SK-N-SH (cell line): Measurements from ENCODE around the gene PRKACA. TPM values are rescaled to one million over a fixed set of nuclear protein-coding genes. Genes with fewer than 3 reads are reported as not detected.

ENCODE experiments used
- CTCF ChIA-PET: fragments of 300-600, 350-600 bp; formaldehyde crosslinking; extraction: SDS; loops from one replicate; lab custom pipeline; 2021; lab: Yijun Ruan, JAX
- POLR2A ChIA-PET: fragments of 350-600 bp; sonication (Branson Sonifier 250); formaldehyde crosslinking; extraction: SDS; loops from one replicate; lab custom pipeline; 2020; ENCODE audit warnings: antibody characterized with exemption, inconsistent platforms; lab: Yijun Ruan, JAX
- DNase-seq: peaks from one replicate; pipeline ENCODE4 v3.0.0; 2012
- H2AFZ ChIP-seq: fragments of 200-600 bp; sonication (generic); 2 replicates; pipeline ENCODE4 v1.8.1; 2016; ENCODE audit warnings: antibody characterized with exemption, mild to moderate bottlenecking, low read depth
- H3F3A ChIP-seq: fragments of 200-600 bp; sonication (generic); replicated peaks from 2 replicates; pipeline ENCODE3; 2016; ENCODE audit warnings: antibody characterized with exemption, mild to moderate bottlenecking; ENCODE audit not compliant: insufficient read depth
- H3K27ac ChIP-seq, 2 experiments: fragments of 200-500 bp in 1 of 2; fragments of 200-600 bp in 1 of 2; sonication (Bioruptor generic) in 1 of 2; sonication (generic), shearing (Covaris generic) in 1 of 2; 2 replicates each; pipeline versions ENCODE4 v1.5.1 to v1.6.1; 2014 to 2016; ENCODE audit warnings: low read depth in 2 of 2, inconsistent platforms in 1 of 2, low read length in 1 of 2, mild to moderate bottlenecking in 1 of 2, mixed read lengths in 1 of 2
- H3K27me3 ChIP-seq: fragments of 200-600 bp; sonication (generic), shearing (Covaris generic); 2 replicates; pipeline ENCODE4 v1.6.1; 2016; ENCODE audit warnings: mixed run types; ENCODE audit not compliant: insufficient read depth
- H3K36me3 ChIP-seq, 2 experiments: fragments of 200-500 bp in 1 of 2; fragments of 200-600 bp in 1 of 2; sonication (Bioruptor generic) in 1 of 2; sonication (generic) in 1 of 2; replicated peaks in 1 of 2; 2 replicates each; pipeline versions ENCODE3 to v1.5.1; 2014 to 2016; ENCODE audit warnings: low read length in 1 of 2, mild to moderate bottlenecking in 1 of 2; ENCODE audit not compliant: insufficient read depth in 2 of 2, control insufficient read depth in 1 of 2
- H3K4me1 ChIP-seq, 2 experiments: fragments of 200-500 bp in 1 of 2; fragments of 200-600 bp in 1 of 2; sonication (Bioruptor generic) in 1 of 2; sonication (generic), shearing (Covaris generic) in 1 of 2; 2 replicates each; pipeline versions ENCODE4 v1.5.1 to v1.6.1; 2014 to 2016; ENCODE audit warnings: low read depth in 1 of 2, low read length in 1 of 2, mixed run types in 1 of 2; ENCODE audit not compliant: insufficient read depth in 2 of 2, control insufficient read depth in 1 of 2
- H3K4me2 ChIP-seq: fragments of 200-600 bp; sonication (generic), shearing (Covaris generic); 2 replicates; pipeline ENCODE4 v1.6.1; 2017; ENCODE audit warnings: mixed run types
- H3K4me3 ChIP-seq, 2 experiments: fragments of 200-500 bp in 1 of 2; fragments of 200-600 bp in 1 of 2; sonication (Bioruptor generic) in 1 of 2; sonication (generic), shearing (Covaris generic) in 1 of 2; 2 replicates each; pipeline versions ENCODE4 v1.5.1 to v1.8.1; 2014 to 2016; ENCODE audit warnings: low read depth in 2 of 2, inconsistent platforms in 1 of 2, low read length in 1 of 2, mild to moderate bottlenecking in 1 of 2, mixed read lengths in 1 of 2, moderate library complexity in 1 of 2
- H3K79me2 ChIP-seq: fragments of 200-600 bp; sonication (generic); 2 replicates; pipeline ENCODE4 v1.8.1; 2017; ENCODE audit warnings: mild to moderate bottlenecking; ENCODE audit not compliant: insufficient read depth
- H3K9ac ChIP-seq: fragments of 200-600 bp; sonication (generic); 2 replicates; pipeline ENCODE4 v1.6.1; 2017; ENCODE audit warnings: mixed run types
- H3K9me2 ChIP-seq: fragments of 200-600 bp; sonication (generic); 2 replicates; pipeline ENCODE4 v1.6.1; 2017; ENCODE audit warnings: mixed run types
- H3K9me3 ChIP-seq: fragments of 200-600 bp; sonication (generic); 2 replicates; pipeline ENCODE4 v1.6.1; 2017; ENCODE audit warnings: mixed run types, mild to moderate bottlenecking, moderate library complexity
- H4K20me1 ChIP-seq: fragments of 200-600 bp; sonication (generic); 2 replicates; pipeline ENCODE4 v1.6.1; 2017; ENCODE audit warnings: mild to moderate bottlenecking, mixed run types; ENCODE audit not compliant: insufficient read depth
- CTCF ChIP-seq: fragments of 200-600 bp; sonication (generic); IDR thresholded peaks from 2 replicates; pipeline ENCODE4 v1.6.1; 2017; ENCODE audit warnings: antibody characterized with exemption, mild to moderate bottlenecking, moderate library complexity
- EP300 ChIP-seq, 2 experiments: IDR thresholded peaks; 2 replicates each; pipeline versions ENCODE4 v1.4.0 to v1.6.1; 2012; ENCODE audit warnings: borderline replicate concordance in 1 of 2, low read depth in 1 of 2, low read length in 1 of 2
- FOXJ3 ChIP-seq: sonication (generic); formaldehyde crosslinking; IDR thresholded peaks from 2 replicates; pipeline ENCODE4 v1.5.1; 2020; ENCODE audit warnings: mild to moderate bottlenecking, missing genetic modification reagents
- FOXM1 ChIP-seq: IDR thresholded peaks from 2 replicates; pipeline ENCODE4 v1.4.0; 2012; ENCODE audit warnings: low read depth, mild to moderate bottlenecking
- MAX ChIP-seq: IDR thresholded peaks from 2 replicates; pipeline ENCODE4 v1.4.0; 2012; ENCODE audit warnings: low read depth
- MXI1 ChIP-seq: IDR thresholded peaks from 2 replicates; pipeline ENCODE4 v1.6.1; 2012; ENCODE audit warnings: mild to moderate bottlenecking, low read depth, low read length, improper control_type of control experiment
- PBX3 ChIP-seq: IDR thresholded peaks from 2 replicates; pipeline ENCODE4; 2012
- POLR2AphosphoS5 ChIP-seq: IDR thresholded peaks from 2 replicates; pipeline ENCODE4 v1.6.1; 2012; ENCODE audit warnings: low read depth, low read length
- RCOR1 ChIP-seq: fragments of 150-350 bp; IDR thresholded peaks from 2 replicates; pipeline ENCODE4 v1.6.1; 2017; ENCODE audit warnings: antibody characterized with exemption, low read length
- REST ChIP-seq: IDR thresholded peaks from 2 replicates; pipeline ENCODE4 v1.6.1; 2012; ENCODE audit warnings: mild to moderate bottlenecking, low read depth, low read length, moderate library complexity
- RXRA ChIP-seq: IDR thresholded peaks from 2 replicates; pipeline ENCODE4 v1.4.0; 2012; ENCODE audit warnings: low read depth, mild to moderate bottlenecking, borderline replicate concordance
- SIN3A ChIP-seq: IDR thresholded peaks from 2 replicates; pipeline ENCODE4 v1.6.1; 2012; ENCODE audit warnings: low read depth, mild to moderate bottlenecking, low read length, moderate library complexity, borderline replicate concordance
- SMC3 ChIP-seq: IDR thresholded peaks from 2 replicates; pipeline ENCODE4 v1.6.1; 2012; ENCODE audit warnings: low read depth, low read length, improper control_type of control experiment
- TCF12 ChIP-seq: IDR thresholded peaks from 2 replicates; pipeline ENCODE4 v1.4.0; 2012
- WGBS: methylation state at CpG from one replicate; pipeline ENCODE4 v1.1.6; 2017; ENCODE audit warnings: low lambda C conversion rate; 5-methylcytosine and 5-hydroxymethylcytosine counted together
- polyA plus RNA-seq, 3 experiments: library from polyadenylated mRNA; depleted of rRNA; stranded (reverse); fragments of >200 nt; gene quantifications; 2 replicates each; pipeline ENCODE4 v1.2.3, GENCODE V29; 2012

Gene PRKACA
- polyA plus RNA-seq, 1 of the 3 experiments (the other 2 are of a cell fraction): 48.4 TPM

GRCh38 chr19:14062558-14062855 is 55.1 kb downstream of the PRKACA start:
- DNase-seq: no peak
- Histone ChIP-seq H2AFZ (no peak overlapping the region), H3K4me2 (no peak overlapping the region), H3K9ac (no peak overlapping the region), H3K9me3 (no peaks in the 10 kb centered on the region), H3K4me1 (peaks cover 6 to 10% of the 10 kb centered on the region in 2 experiments; a peak in 2 of 4 replicates), H3K27ac (no peak overlapping the region), H3K79me2 (no peaks in the 10 kb centered on the region), H3K36me3 (no peaks in the 10 kb centered on the region), H3F3A (peaks cover 3% of the 10 kb centered on the region), H3K4me3 (no peak overlapping the region)
- ChIA-PET POLR2A (no interaction called here), CTCF (interaction anchor here (1.2 to 8.1 kb wide), 3 partner anchors 9 to 74 kb away, joined by 3 to 146 read pairs (median 22); partner anchors contain the start of genes ASF1B, IL27RA and MISP3)
- WGBS: 66% methylated on average over 5 of the region's 5 CpGs
- TF ChIP-seq CTCF (no peak), RXRA (no peak), FOXM1 (no peak), POLR2AphosphoS5 (no peak), REST (no peak), EP300 (IDR thresholded peaks at IDR 0.05; ENCODE audit: borderline replicate concordance in 1 of 2, low read depth in 1 of 2, low read length in 1 of 2) (no peak)
- TF ChIP-seq, all 33 proteins: peak for 0
- H4K20me1 ChIP-seq: no peaks in the 10 kb centered on the region
- H3K27me3 ChIP-seq: no peaks in the 10 kb centered on the region
- no peaks in the 10 kb centered on the region for H3K9me2 ChIP-seq

GRCh38 chr19:14061751-14062557 is 55.6 kb downstream of the PRKACA start, which contains the start of gene PALM3:
Gene PALM3, minus strand, starts transcription at chr19:14062076. Its CDS starts 96 bp downstream, at chr19:14061980.
- Histone ChIP-seq H3F3A (peaks cover 3% of the 10 kb centered on the region), H2AFZ (no peak within 1 kb of the TSS), H3K4me3 (no peak within 1 kb of the TSS), H3K9me2 (no peaks in the 10 kb centered on the region), H4K20me1 (no peaks in the 10 kb centered on the region), H3K4me2 (no peak within 1 kb of the TSS), H3K79me2 (no peaks in the 10 kb centered on the region), H3K27me3 (no peaks in the 10 kb centered on the region), H3K36me3 (no peaks in the 10 kb centered on the region), H3K27ac (no peak within 1 kb of the TSS), H3K9me3 (no peaks in the 10 kb centered on the region), H3K4me1 (peaks cover 6 to 10% of the 10 kb centered on the region in 2 experiments; a peak in 2 of 4 replicates), H3K9ac (no peak within 1 kb of the TSS)
- 46% methylated on average over 14 of the region's 19 CpGs for WGBS
- DNase-seq: peak; percentile 14
- POLR2A ChIA-PET: no interaction called here
- CTCF ChIA-PET: interaction anchor here (0.7 to 8.1 kb wide), 6 partner anchors 9 to 182 kb away, joined by 3 to 146 read pairs (median 28); partner anchors contain the start of genes ASF1B, IL27RA and MISP3
- TF ChIP-seq MXI1: no peak
- no peak for TF ChIP-seq FOXJ3
- TF ChIP-seq RCOR1: no peak
- no peak for TF ChIP-seq POLR2AphosphoS5
- no peak for TF ChIP-seq PBX3
- TF ChIP-seq SIN3A: no peak
- TF ChIP-seq REST: no peak
- TF ChIP-seq SMC3: no peak
- TF ChIP-seq MAX: no peak
- TF ChIP-seq FOXM1: no peak
- no peak for TF ChIP-seq TCF12
